GM13976 (cell line): ENCODE measurements around the gene ZNF678.
"Not testable (repeated sequence)": the region's sequence is repeated elsewhere in the genome, so short reads cannot be mapped to it uniquely, and the experiment has no call there.

Source experiments
- DNase-seq: peaks from one replicate; pipeline ENCODE4 v3.0.0; 2012; ENCODE audit warnings: low spot score
- CTCF ChIP-seq: IDR thresholded peaks from 2 replicates; pipeline ENCODE4 v1.5.1; 2012; ENCODE audit warnings: borderline replicate concordance, mild to moderate bottlenecking; ENCODE audit not compliant: insufficient read depth; ENCODE audit errors: extremely low read depth, missing control alignments, control extremely low read depth
- in situ Hi-C: fragments of 300-500 bp; cut with MboI; formaldehyde crosslinking; loops from one replicate; pipeline ENCODE4 v1.12.0; 2022; ENCODE audit warnings: low sequenced_read_pairs, mixed read lengths, inconsistent platforms; ENCODE audit not compliant: unreplicated experiment

Gene ZNF678

GRCh38 chr1:227549892-227550291 lies 13.5 kb upstream of the ZNF678 start:
- in situ Hi-C loops, result no loop called here
- no peak for TF ChIP-seq CTCF
- DNase-seq, result no peak

- in situ Hi-C loops, DNase-seq: not testable (repeated sequence)
Observed at GRCh38 chr1:227551881-227552280, 11.5 kb upstream of the ZNF678 start.

- no peak for TF ChIP-seq CTCF
- in situ Hi-C loops, result no loop called here
Observed at GRCh38 chr1:227556288-227556687, 7.1 kb upstream of the ZNF678 start.

GRCh38 chr1:227557962-227558725 lies 5.2 kb upstream of the ZNF678 start:
- in situ Hi-C loops, result no loop called here
- no peak for DNase-seq
- no peak for TF ChIP-seq CTCF

More at GRCh38 chr1:227556288-227556687, 7.1 kb upstream of the ZNF678 start:
- no peak for DNase-seq

- TF ChIP-seq CTCF, result no peak
- peak; percentile 23 for DNase-seq
- in situ Hi-C loops, result no loop called here
Observed at GRCh38 chr1:227558732-227559262, 4.6 kb upstream of the ZNF678 start.

GRCh38 chr1:227559499-227559898 lies 3.9 kb upstream of the ZNF678 start:
- in situ Hi-C loops, result no loop called here
- no peak for DNase-seq
- TF ChIP-seq CTCF, result no peak

- TF ChIP-seq CTCF, result no peak
- DNase-seq, result no peak
- in situ Hi-C loops, result no loop called here
Observed at GRCh38 chr1:227559926-227560325, 3.4 kb upstream of the ZNF678 start.
